ENCODE measurements around the gene TRAF4.
"Not testable (repeated sequence)": the region's sequence is repeated elsewhere in the genome, so short reads cannot be mapped to it uniquely, and the experiment has no call there.

TRAF4 gene

GRCh38 chr17:28722417-28723158 lies 21.2 kb upstream of the TRAF4 start:
- peak; percentile 74 for TF ChIP-seq POLR2AphosphoS5 (IDR thresholded peaks at IDR 0.05; ENCODE audit: low read depth, low read length)
- TF ChIP-seq TAF1 (IDR thresholded peaks at IDR 0.05; ENCODE audit: low read depth, low read length): no peak
- DNase-seq (ENCODE audit: insufficient read length, low spot score): no peak
- no peak for FAIRE-seq

DNA sequence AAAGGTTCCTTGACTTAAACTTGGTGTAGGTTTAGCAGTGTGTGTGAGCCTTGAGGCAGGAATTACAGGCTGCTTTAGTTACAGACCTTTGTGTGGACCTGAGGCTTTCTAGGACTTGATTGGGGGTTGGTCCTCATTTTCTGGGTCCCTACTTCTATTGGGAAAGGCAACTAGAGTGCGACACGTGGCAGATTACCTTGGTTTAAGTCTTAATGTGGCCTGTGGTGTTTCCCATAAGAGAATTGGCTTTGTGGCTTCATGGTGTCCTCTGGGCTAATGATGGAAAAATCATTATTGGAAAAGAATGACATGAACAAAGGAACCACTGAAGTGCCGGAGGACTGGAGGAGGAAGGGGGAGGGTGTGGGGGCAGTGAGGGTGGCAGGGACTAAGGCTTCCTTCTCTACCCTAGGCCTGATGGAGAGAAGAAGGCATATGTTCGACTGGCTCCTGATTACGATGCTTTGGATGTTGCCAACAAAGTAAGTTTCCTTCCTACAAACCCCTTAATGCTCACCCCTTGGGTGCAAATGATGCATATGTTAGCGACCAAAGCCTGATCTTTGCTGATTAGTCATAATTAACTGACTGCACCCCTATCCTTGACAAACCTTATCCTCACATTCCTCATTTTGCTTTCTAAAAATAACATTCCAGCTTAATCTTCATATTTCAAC lies 20.5 kb upstream of the TRAF4 start:
- DNase-seq (ENCODE audit: insufficient read length, low spot score) (no peak), FAIRE-seq (no peak)
- TF ChIP-seq POLR2A (IDR thresholded peaks at IDR 0.05; ENCODE audit: low read depth, low read length) (no peak; the same call in 1 of the 2 replicates), TAF1 (IDR thresholded peaks at IDR 0.05; ENCODE audit: low read depth, low read length) (no peak), SPI1 (IDR thresholded peaks at IDR 0.05; ENCODE audit: low read depth, low read length) (no peak), POU2F2 (IDR thresholded peaks at IDR 0.05; ENCODE audit: low read depth, low read length) (no peak), PAX5 (IDR thresholded peaks at IDR 0.05; ENCODE audit: insufficient read depth, low read length, severe bottlenecking) (no peak), POLR2AphosphoS5 (IDR thresholded peaks at IDR 0.05; ENCODE audit: low read depth, low read length) (no peak; the same call in 1 of the 2 replicates)

DNA sequence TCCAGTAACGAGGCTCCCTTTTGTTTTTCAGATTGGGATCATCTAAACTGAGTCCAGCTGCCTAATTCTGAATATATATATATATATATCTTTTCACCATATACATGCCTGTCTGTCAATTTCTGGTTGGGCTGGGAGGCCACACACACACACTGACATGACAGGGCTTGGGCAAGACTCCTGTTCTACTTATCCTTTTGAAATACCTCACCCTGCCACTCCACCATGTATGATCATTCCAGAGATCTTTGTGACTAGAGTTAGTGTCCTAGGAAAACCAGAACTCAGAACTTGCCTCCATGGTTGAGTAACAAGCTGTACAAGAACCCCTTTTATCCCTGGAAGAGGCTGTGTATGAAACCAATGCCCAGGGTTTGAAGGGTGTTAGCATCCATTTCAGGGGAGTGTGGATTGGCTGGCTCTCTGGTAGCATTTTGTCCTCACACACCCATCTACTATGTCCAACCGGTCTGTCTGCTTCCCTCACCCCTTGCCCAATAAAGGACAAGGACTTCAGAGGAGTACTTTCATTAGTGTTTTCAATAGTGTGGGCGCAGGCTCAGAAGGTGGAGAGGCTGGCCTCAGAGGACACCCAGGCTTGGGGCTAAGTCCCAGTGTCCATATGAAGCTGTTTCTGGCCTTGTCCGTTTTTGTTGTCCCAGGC lies 19.8 kb upstream of the TRAF4 start:
- DNase-seq (ENCODE audit: insufficient read length, low spot score); FAIRE-seq: not testable (repeated sequence)
- TF ChIP-seq POU2F2 (IDR thresholded peaks at IDR 0.05; ENCODE audit: low read depth, low read length): peak; percentile 7; the same call in 1 of the 2 replicates

DNA sequence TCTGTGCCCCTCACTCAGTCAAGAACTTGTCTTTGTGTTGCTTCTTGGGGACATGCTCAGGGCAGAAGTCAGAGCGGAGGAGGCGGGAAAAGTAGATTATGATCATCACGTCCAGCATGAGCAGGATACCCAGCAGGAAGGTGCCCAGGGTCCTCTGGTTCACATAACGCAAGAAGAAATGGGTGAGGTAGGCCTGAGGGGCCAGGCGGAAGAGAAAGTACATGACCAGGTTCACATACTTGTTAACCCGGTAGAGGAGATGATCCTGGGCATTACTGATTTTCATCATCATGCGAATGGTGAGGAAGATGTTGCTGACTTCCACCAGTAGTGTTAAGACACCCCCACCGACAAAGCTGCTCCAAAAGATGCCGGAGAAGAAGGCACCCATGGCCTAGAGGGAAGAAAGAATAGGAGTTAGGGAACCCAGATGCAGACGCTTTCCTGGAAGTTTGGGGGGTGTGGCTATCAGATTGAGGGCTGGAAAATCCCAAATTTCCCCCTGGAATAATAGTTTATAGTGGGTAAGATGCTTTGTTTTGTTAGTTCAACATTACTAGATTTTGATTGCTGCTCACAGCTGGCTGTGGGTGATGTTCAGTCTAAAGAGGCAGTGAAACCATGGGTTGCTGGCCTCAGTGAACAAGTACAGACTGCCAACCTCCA lies 19.2 kb upstream of the TRAF4 start:
- no peak for DNase-seq (ENCODE audit: insufficient read length, low spot score)
- TF ChIP-seq POLR2AphosphoS5 (IDR thresholded peaks at IDR 0.05; ENCODE audit: low read depth, low read length): no peak
- peak; percentile 38 for TF ChIP-seq POLR2A (IDR thresholded peaks at IDR 0.05; ENCODE audit: low read depth, low read length)
- peak; percentile 85 for FAIRE-seq

DNA sequence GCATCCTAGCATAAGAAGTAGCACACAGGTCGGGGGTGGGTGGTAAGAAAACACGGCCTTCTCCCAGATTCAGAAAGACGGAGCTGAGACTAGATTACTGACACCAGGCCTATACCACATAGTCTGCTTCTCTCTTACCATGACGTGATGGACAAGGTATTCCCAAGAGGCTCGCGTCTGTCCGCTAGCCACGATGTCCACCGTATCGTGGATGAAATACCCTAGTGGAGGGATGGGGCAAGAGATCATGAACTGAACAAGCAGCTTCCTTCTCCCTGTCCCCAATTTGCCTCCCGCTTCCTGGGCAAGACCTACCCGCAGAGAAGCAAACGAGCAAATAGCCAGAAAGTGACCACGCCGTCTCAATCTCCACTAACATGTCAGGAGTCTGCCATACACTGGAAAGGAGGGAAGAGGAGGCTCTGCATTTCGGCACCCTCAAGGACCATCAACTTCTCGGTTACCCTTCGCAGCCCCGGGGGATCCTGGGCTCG lies 18.6 kb upstream of the TRAF4 start:
- FAIRE-seq (no peak), DNase-seq (ENCODE audit: insufficient read length, low spot score) (no peak)
- TF ChIP-seq POLR2A (IDR thresholded peaks at IDR 0.05; ENCODE audit: low read depth, low read length) (peak; percentile 91), TAF1 (IDR thresholded peaks at IDR 0.05; ENCODE audit: low read depth, low read length) (no peak), PAX5 (IDR thresholded peaks at IDR 0.05; ENCODE audit: insufficient read depth, low read length, severe bottlenecking) (no peak), POU2F2 (IDR thresholded peaks at IDR 0.05; ENCODE audit: low read depth, low read length) (peak; percentile 54; the same call in 1 of the 2 replicates), POLR2AphosphoS5 (IDR thresholded peaks at IDR 0.05; ENCODE audit: low read depth, low read length) (peak; percentile 88), SPI1 (IDR thresholded peaks at IDR 0.05; ENCODE audit: low read depth, low read length) (0 out of 2 replicates have a peak, but pooled peaks have one; percentile 4)

GRCh38 chr17:28725660-28726225 lies 18.1 kb upstream of the TRAF4 start:
- TF ChIP-seq POLR2AphosphoS5 (IDR thresholded peaks at IDR 0.05; ENCODE audit: low read depth, low read length) (peak; percentile 30; the same call in 1 of the 2 replicates), PAX5 (IDR thresholded peaks at IDR 0.05; ENCODE audit: insufficient read depth, low read length, severe bottlenecking) (no peak), POU2F2 (IDR thresholded peaks at IDR 0.05; ENCODE audit: low read depth, low read length) (peak; percentile 70; the same call in 1 of the 2 replicates), TAF1 (IDR thresholded peaks at IDR 0.05; ENCODE audit: low read depth, low read length) (no peak; the same call in 1 of the 2 replicates), POLR2A (IDR thresholded peaks at IDR 0.05; ENCODE audit: low read depth, low read length) (peak; percentile 35; the same call in 1 of the 2 replicates), SPI1 (IDR thresholded peaks at IDR 0.05; ENCODE audit: low read depth, low read length) (no peak)
- FAIRE-seq (peak; percentile 77), DNase-seq (ENCODE audit: insufficient read length, low spot score) (no peak)

DNA sequence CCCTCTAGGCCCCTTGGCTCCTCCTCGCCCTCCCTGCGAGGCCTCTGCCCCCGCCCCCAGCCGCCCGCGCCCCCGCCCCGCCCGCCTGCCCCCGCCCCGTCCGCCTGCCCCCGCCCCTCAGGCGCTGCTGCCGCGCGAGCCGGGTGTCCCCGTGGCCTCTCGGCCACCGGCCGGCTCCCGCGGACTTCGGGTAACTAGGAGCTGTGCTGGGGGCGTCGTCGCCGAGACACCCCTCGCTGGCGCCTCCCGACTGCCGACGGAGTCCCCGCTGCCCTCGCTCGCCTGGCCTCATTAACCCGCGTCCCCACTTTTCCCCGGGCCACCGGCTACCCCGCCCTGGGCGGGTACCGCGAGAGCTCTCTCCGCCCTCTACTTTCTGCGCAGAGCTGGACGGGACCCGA lies 17.6 kb upstream of the TRAF4 start, which contains the start of gene TLCD1:
TSS of gene TLCD1 (minus strand) at position 8 of the 401 bp plus-strand sequence. CDS start 136 bp downstream, outside the sequence.
- FAIRE-seq (no peak), DNase-seq (ENCODE audit: insufficient read length, low spot score) (peak; percentile 73)
- TF ChIP-seq POLR2A (IDR thresholded peaks at IDR 0.05; ENCODE audit: low read depth, low read length) (no peak), TAF1 (IDR thresholded peaks at IDR 0.05; ENCODE audit: low read depth, low read length) (no peak), POLR2AphosphoS5 (IDR thresholded peaks at IDR 0.05; ENCODE audit: low read depth, low read length) (no peak), SPI1 (IDR thresholded peaks at IDR 0.05; ENCODE audit: low read depth, low read length) (no peak), PAX5 (IDR thresholded peaks at IDR 0.05; ENCODE audit: insufficient read depth, low read length, severe bottlenecking) (no peak), POU2F2 (IDR thresholded peaks at IDR 0.05; ENCODE audit: low read depth, low read length) (no peak)

- peak; percentile 88 for FAIRE-seq
- peak; percentile 81 for DNase-seq (ENCODE audit: insufficient read length, low spot score)
- TF ChIP-seq POU2F2 (IDR thresholded peaks at IDR 0.05; ENCODE audit: low read depth, low read length) (peak; percentile 46; the same call in 1 of the 2 replicates), POLR2AphosphoS5 (IDR thresholded peaks at IDR 0.05; ENCODE audit: low read depth, low read length) (peak; percentile 52; the same call in 1 of the 2 replicates), POLR2A (IDR thresholded peaks at IDR 0.05; ENCODE audit: low read depth, low read length) (0 out of 2 replicates have a peak, but pooled peaks have one; percentile 39), PAX5 (IDR thresholded peaks at IDR 0.05; ENCODE audit: insufficient read depth, low read length, severe bottlenecking) (no peak)
Observed at GRCh38 chr17:28726627-28727491, 17.0 kb upstream of the TRAF4 start.
